ENCODE data around the gene KSR1. TPM values are rescaled to one million over a fixed set of nuclear protein-coding genes. Genes with fewer than 3 reads are reported as not detected.

The KSR1 gene
- polyA plus RNA-seq, 1 of the 3 experiments (the other 2 are of a cell fraction) = 7.5 TPM

- no peaks in the 10 kb centered on the region for H3K27me3 ChIP-seq (ENCODE audit: insufficient read depth)
- H3K4me3 ChIP-seq (ENCODE audit: low read depth in 2 of 2, low read length in 1 of 2) = no peak overlapping the region
- no peaks in the 10 kb centered on the region for H3K9me2 ChIP-seq
- POLR2A ChIA-PET = no interaction called here
- 83% methylated on average over 4 of the region's 4 CpGs for WGBS (ENCODE audit: low lambda C conversion rate)
- H3K36me3 ChIP-seq (replicated peaks in 1 of 2; ENCODE audit: control insufficient read depth in 1 of 2, insufficient read depth in 2 of 2, low read length in 1 of 2) = no peaks in the 10 kb centered on the region
- no peak overlapping the region for H3K4me2 ChIP-seq
- 0 out of 2 replicates have a peak, but pooled peaks cover 5% of the 10 kb centered on the region for H3K79me2 ChIP-seq (ENCODE audit: insufficient read depth)
- H3K9me3 ChIP-seq = no peaks in the 10 kb centered on the region
- H3F3A ChIP-seq (replicated peaks; ENCODE audit: insufficient read depth) = no peaks in the 10 kb centered on the region
- no peak overlapping the region for H3K27ac ChIP-seq (ENCODE audit: low read depth in 2 of 2, low read length in 1 of 2)
- no peaks in the 10 kb centered on the region for H4K20me1 ChIP-seq (ENCODE audit: insufficient read depth)
- CTCF ChIA-PET = interaction anchor here (0.9 to 1.9 kb wide), 7 partner anchors 12 to 122 kb away, joined by 3 to 5 read pairs (median 4); no protein-coding TSS in a partner anchor
- DNase-seq = no peak
- TF ChIP-seq RFX5 (IDR thresholded peaks at IDR 0.05; ENCODE audit: low read length) (no peak), POLR2AphosphoS5 (IDR thresholded peaks at IDR 0.05; ENCODE audit: low read depth, low read length) (no peak), SMC3 (IDR thresholded peaks at IDR 0.05; ENCODE audit: low read depth, low read length) (no peak), EP300 (IDR thresholded peaks at IDR 0.05; ENCODE audit: borderline replicate concordance in 1 of 2, low read depth in 1 of 2, low read length in 1 of 2) (no peak), RXRA (IDR thresholded peaks at IDR 0.05; ENCODE audit: borderline replicate concordance, low read depth) (no peak)
- H3K4me1 ChIP-seq (ENCODE audit: control insufficient read depth in 1 of 2, insufficient read depth in 2 of 2, low read depth in 1 of 2, low read length in 1 of 2) = peaks cover 0 to 4% of the 10 kb centered on the region in 2 experiments; a peak in 1 of 4 replicates
- no peak overlapping the region for H3K9ac ChIP-seq
- no peak overlapping the region for H2AFZ ChIP-seq (ENCODE audit: low read depth)
Measured at GRCh38 chr17:27481327-27481726, 25.1 kb downstream of the KSR1 start.

- Histone ChIP-seq H3K9me3 (no peaks in the 10 kb centered on the region), H3K4me3 (ENCODE audit: low read depth in 2 of 2, low read length in 1 of 2) (no peak overlapping the region), H3K79me2 (ENCODE audit: insufficient read depth) (0 out of 2 replicates have a peak, but pooled peaks cover 5% of the 10 kb centered on the region), H3K9me2 (no peaks in the 10 kb centered on the region), H3K4me1 (ENCODE audit: control insufficient read depth in 1 of 2, insufficient read depth in 2 of 2, low read depth in 1 of 2, low read length in 1 of 2) (no peaks in the 10 kb centered on the region; a peak in 2 of 4 replicates), H2AFZ (ENCODE audit: low read depth) (no peak overlapping the region), H3K9ac (no peak overlapping the region), H4K20me1 (ENCODE audit: insufficient read depth) (no peaks in the 10 kb centered on the region), H3F3A (replicated peaks; ENCODE audit: insufficient read depth) (no peaks in the 10 kb centered on the region), H3K4me2 (no peak overlapping the region), H3K27me3 (ENCODE audit: insufficient read depth) (no peaks in the 10 kb centered on the region), H3K36me3 (replicated peaks in 1 of 2; ENCODE audit: control insufficient read depth in 1 of 2, insufficient read depth in 2 of 2, low read length in 1 of 2) (no peaks in the 10 kb centered on the region), H3K27ac (ENCODE audit: low read depth in 2 of 2, low read length in 1 of 2) (no peak overlapping the region)
- WGBS (ENCODE audit: low lambda C conversion rate) = 100% methylated on average over 1 of the region's 2 CpGs
- TF ChIP-seq EZH2phosphoT487 (IDR thresholded peaks at IDR 0.05; ENCODE audit: borderline replicate concordance, low read depth) (no peak), SMC3 (IDR thresholded peaks at IDR 0.05; ENCODE audit: low read depth, low read length) (no peak), EP300 (IDR thresholded peaks at IDR 0.05; ENCODE audit: borderline replicate concordance in 1 of 2, low read depth in 1 of 2, low read length in 1 of 2) (no peak), ZBTB33 (IDR thresholded peaks at IDR 0.05; ENCODE audit: borderline replicate concordance, low read depth) (no peak), PBX3 (IDR thresholded peaks at IDR 0.05) (no peak)
- CTCF ChIA-PET = interaction anchor here (1.9 to 2.0 kb wide), 2 partner anchors 9 to 15 kb away, joined by 7 to 9 read pairs; no protein-coding TSS in a partner anchor
- POLR2A ChIA-PET = no interaction called here
- no peak for DNase-seq
Measured at GRCh38 chr17:27485125-27485524, 28.9 kb downstream of the KSR1 start.
